HCT116 (cell line): ENCODE results near the gene SBSN. TPM values are rescaled to one million over a fixed set of nuclear protein-coding genes. Genes with fewer than 3 reads are reported as not detected.

ENCODE experiments used
- ATAC-seq: fragments of 200-7000 bp; cut with Tn5 transposase; 2 replicates; pipeline ENCODE4 v1.9.1; 2020; ENCODE audit warnings: mild to moderate bottlenecking, moderate library complexity
- BruUV-seq: library from RNA; stranded (reverse); fragments of 400-500 nt; replicated peaks from 2 replicates; lab custom pipeline; 2021; lab: Mats Ljungman, UMichigan
- CTCF ChIA-PET: fragments of 300-600 bp; sonication (Branson Sonifier 250); formaldehyde crosslinking; loops from one replicate; lab custom pipeline; 2021; ENCODE audit warnings: antibody characterized with exemption; lab: Charles Lee
- POLR2A ChIA-PET: fragments of 300-600, 350-600 bp; sonication (Branson Sonifier 250); formaldehyde crosslinking; loops from one replicate; lab custom pipeline; 2021; ENCODE audit warnings: antibody characterized with exemption; lab: Charles Lee
- RAD21 ChIA-PET, 2 experiments: fragments of 300-600 bp; sonication (Branson Sonifier 250); formaldehyde crosslinking; loops; one replicate each; lab custom pipeline; 2023; ENCODE audit warnings: low total read pairs in 2 of 2; ENCODE audit not compliant: uncharacterized antibody in 2 of 2, unreplicated experiment in 2 of 2, low non-redundant PET in 1 of 2; lab: Charles Lee
- DNase-seq: peaks from one replicate; pipeline ENCODE4 v3.0.0-alpha.2; 2010; ENCODE audit warnings: low read depth, low spot score
- H2AFZ ChIP-seq: fragments of 200-600 bp; shearing (Covaris generic), sonication (generic); 2 replicates; pipeline ENCODE4 v1.6.1; 2017; ENCODE audit warnings: low read depth, mixed run types, mixed read lengths, antibody characterized with exemption, low read length; ENCODE audit not compliant: poor library complexity, severe bottlenecking
- H3K27ac ChIP-seq: 2 replicates; pipeline ENCODE4 v1.5.1; 2012; ENCODE audit warnings: low read depth, low read length
- H3K27me3 ChIP-seq: fragments of 200-600 bp; sonication (generic); 2 replicates; pipeline ENCODE4 v1.6.1; 2016; ENCODE audit warnings: mixed run types, low read length, mixed read lengths; ENCODE audit not compliant: insufficient read depth
- H3K36me3 ChIP-seq, 2 experiments: fragments of 200-500 bp in 1 of 2; fragments of 200-600 bp in 1 of 2; sonication (Bioruptor generic) in 1 of 2; sonication (generic) in 1 of 2; 2 replicates each; pipeline versions ENCODE4 v1.5.1 to v1.6.1; 2014 to 2016; ENCODE audit warnings: low read length in 2 of 2, inconsistent platforms in 1 of 2, mixed read lengths in 1 of 2, mixed run types in 1 of 2; ENCODE audit not compliant: insufficient read depth in 2 of 2, control insufficient read depth in 1 of 2
- H3K4me1 ChIP-seq, 2 experiments: fragments of 200-600 bp in 1 of 2; sonication (generic) in 1 of 2; 2 replicates each; pipeline versions ENCODE4 v1.5.1 to v1.6.1; 2012 to 2017; ENCODE audit warnings: low read length in 2 of 2, inconsistent platforms in 1 of 2, mild to moderate bottlenecking in 1 of 2, mixed read lengths in 1 of 2, mixed run types in 1 of 2, moderate library complexity in 1 of 2; ENCODE audit not compliant: insufficient read depth in 2 of 2, control insufficient read depth in 1 of 2
- H3K4me2 ChIP-seq: fragments of 200-600 bp; sonication (generic); 2 replicates; pipeline ENCODE4 v1.6.1; 2017; ENCODE audit warnings: mixed run types, low read length, mixed read lengths
- H3K4me3 ChIP-seq, 2 experiments: fragments of 200-600 bp in 1 of 2; sonication (generic) in 1 of 2; replicated peaks in 1 of 2; 2 replicates each; pipeline ENCODE4 v1.5.1; 2011 to 2016; ENCODE audit warnings: low read length in 2 of 2, control low read depth in 1 of 2, low read depth in 1 of 2, mild to moderate bottlenecking in 1 of 2, mixed read lengths in 1 of 2, mixed run types in 1 of 2
- H3K79me2 ChIP-seq: fragments of 200-600 bp; sonication (generic); 2 replicates; pipeline ENCODE4 v1.6.1; 2017; ENCODE audit warnings: mild to moderate bottlenecking, mixed run types, low read length, moderate library complexity, mixed read lengths; ENCODE audit not compliant: insufficient read depth
- H3K9ac ChIP-seq: fragments of 200-600 bp; sonication (generic); 2 replicates; pipeline ENCODE4 v1.6.1; 2016; ENCODE audit warnings: low read length, mixed read lengths
- H3K9me2 ChIP-seq: fragments of 200-600 bp; sonication (generic), shearing (Covaris generic); 2 replicates; pipeline ENCODE4 v1.6.1; 2017; ENCODE audit warnings: mixed run types, mild to moderate bottlenecking, moderate library complexity; ENCODE audit not compliant: insufficient read depth
- H3K9me3 ChIP-seq, 2 experiments: fragments of 200-500 bp in 1 of 2; fragments of 200-600 bp in 1 of 2; sonication (Bioruptor generic) in 1 of 2; sonication (generic) in 1 of 2; 2 replicates each; pipeline ENCODE4 v1.6.1; 2014 to 2017; ENCODE audit warnings: low read length in 2 of 2, mixed read lengths in 2 of 2, inconsistent platforms in 1 of 2, low read depth in 1 of 2, mild to moderate bottlenecking in 1 of 2, mixed run types in 1 of 2, moderate library complexity in 1 of 2; ENCODE audit not compliant: control insufficient read depth in 1 of 2, insufficient read depth in 1 of 2
- H4K20me1 ChIP-seq: fragments of 200-600 bp; sonication (generic), shearing (Covaris generic); 2 replicates; pipeline ENCODE4 v1.6.1; 2017; ENCODE audit warnings: mixed run types, mild to moderate bottlenecking, moderate library complexity; ENCODE audit not compliant: insufficient read depth
- CBX3 ChIP-seq: IDR thresholded peaks from 2 replicates; pipeline ENCODE4 v1.6.1; 2012; ENCODE audit warnings: low read depth
- ELF1 ChIP-seq: IDR thresholded peaks from 2 replicates; pipeline ENCODE4 v1.6.1; 2012; ENCODE audit warnings: low read depth, borderline replicate concordance
- JUND ChIP-seq: IDR thresholded peaks from 2 replicates; pipeline ENCODE4 v1.6.1; 2012
- POLR2AphosphoS5 ChIP-seq: IDR thresholded peaks from 2 replicates; pipeline ENCODE4 v1.6.1; 2011; ENCODE audit warnings: mild to moderate bottlenecking, low read depth, low read length, moderate library complexity
- YY1 ChIP-seq: IDR thresholded peaks from 2 replicates; pipeline ENCODE4 v1.6.1; 2011; ENCODE audit warnings: low read length, low read depth, moderate library complexity, mild to moderate bottlenecking; ENCODE audit not compliant: insufficient replicate concordance; ENCODE audit errors: extremely low read depth
- intact Hi-C: fragments of 100-400 bp; cut with micrococcal nuclease; formaldehyde crosslinking; loops from 2 replicates; pipeline ENCODE4 v1.10.0; 2022
- total RNA-seq: library from RNA; stranded (reverse); gene quantifications from one replicate; pipeline ENCODE4 v1.2.1, GENCODE V29; 2021; ENCODE audit not compliant: unreplicated experiment

The SBSN gene
- total RNA-seq, 1 experiment from 2014 or later = 0.66 TPM

DNA sequence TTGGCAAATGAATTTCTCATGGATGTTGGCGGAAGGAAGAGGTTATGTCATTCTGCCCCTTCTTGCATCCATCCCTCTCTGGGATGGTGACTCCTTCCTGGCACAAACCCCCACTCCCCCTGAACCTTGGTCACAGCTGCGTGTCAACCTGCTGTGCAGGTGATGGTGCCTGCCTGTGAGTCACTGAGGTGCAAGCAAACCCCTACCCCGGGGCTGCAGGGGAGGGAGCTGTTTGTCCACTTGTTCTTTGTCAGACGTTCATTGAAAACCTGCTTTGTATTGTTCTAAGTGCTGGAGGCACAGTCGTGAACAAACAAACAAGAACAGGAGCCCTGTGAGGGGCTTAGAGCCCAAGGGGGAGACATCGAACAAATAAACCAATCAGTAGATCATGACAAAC is 3.2 kb upstream of the SBSN start:
- Histone ChIP-seq H3K27ac (no peak overlapping the region), H3K4me3 (no peak overlapping the region), H3K9me2 (no peaks in the 10 kb centered on the region), H3K4me2 (no peak overlapping the region), H3K9ac (no peak overlapping the region), H3K27me3 (no peaks in the 10 kb centered on the region)
- BruUV-seq = no TSS peak
- TF ChIP-seq JUND = no peak
- TF ChIP-seq YY1 = no peak
- no peak for TF ChIP-seq ELF1
- TF ChIP-seq, all 23 proteins: peak for 0
- ChIA-PET RAD21 (no interaction called here), CTCF (no interaction called here), POLR2A (interaction anchor here (1.5 kb wide), 1 partner anchor 21 kb away, joined by 4 read pairs; no protein-coding TSS in a partner anchor)
- ATAC-seq (no peak), DNase-seq (no peak)
- H3K4me1 ChIP-seq = peaks cover 0 to 8% of the 10 kb centered on the region in 2 experiments; a peak in 2 of 4 replicates
- H3K79me2 ChIP-seq = no peaks in the 10 kb centered on the region
- intact Hi-C loops = no loop called here
- no peak overlapping the region for H2AFZ ChIP-seq
- no peaks in the 10 kb centered on the region for H4K20me1 ChIP-seq
- H3K36me3 ChIP-seq = no peaks in the 10 kb centered on the region
- no peaks in the 10 kb centered on the region for H3K9me3 ChIP-seq

DNA sequence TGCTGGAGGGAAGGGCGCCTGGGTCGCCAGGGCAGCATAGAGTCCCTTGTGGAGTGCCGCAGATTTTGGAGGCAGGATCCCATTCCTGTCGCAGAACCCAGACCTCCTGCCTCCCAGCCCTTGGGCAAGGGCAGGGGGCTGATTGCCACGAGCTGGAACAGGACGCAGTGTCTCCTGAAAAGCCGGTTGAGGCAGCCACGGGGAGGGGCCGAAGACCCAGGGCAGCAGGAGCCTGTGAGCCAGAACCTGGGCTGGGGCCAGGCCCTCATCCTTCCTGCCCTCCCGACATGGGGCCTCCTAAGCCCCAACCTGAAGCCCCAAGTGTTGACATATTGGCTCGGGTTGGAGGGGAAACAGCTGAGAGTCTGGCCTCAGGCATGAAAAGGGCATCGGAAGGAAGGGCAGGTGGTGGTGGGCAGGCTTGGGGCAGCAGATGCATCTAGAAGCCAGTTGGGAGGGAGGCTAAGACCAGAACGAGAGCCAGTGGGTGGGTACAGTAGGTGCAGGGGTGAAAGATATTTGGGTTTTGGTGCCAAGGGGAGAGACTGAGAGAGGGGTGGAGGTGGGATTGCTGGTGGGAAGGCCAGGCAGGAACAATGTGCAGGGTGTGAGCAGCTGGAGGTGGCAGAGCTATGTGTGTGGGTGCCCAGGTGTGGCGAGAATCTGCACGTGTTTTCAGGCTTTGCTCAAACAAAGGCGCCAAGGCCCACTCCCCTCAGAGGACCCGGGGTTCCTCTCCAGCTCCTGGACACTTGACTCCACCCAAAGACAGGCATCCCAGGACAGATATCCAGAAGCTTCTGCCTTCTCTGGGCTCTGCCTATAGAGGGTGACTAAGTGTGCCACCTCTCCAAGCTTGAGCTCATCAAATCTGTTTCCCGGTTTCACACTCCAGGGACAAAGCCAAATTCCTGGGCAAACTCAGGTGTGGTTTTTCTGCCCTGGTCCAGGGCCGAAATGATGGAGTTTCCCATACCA is 1.4 kb upstream of the SBSN start:
- Histone ChIP-seq H3K9me2 (no peaks in the 10 kb centered on the region), H3K4me3 (no peak overlapping the region), H3K4me2 (no peak overlapping the region), H3K4me1 (peaks cover 0 to 8% of the 10 kb centered on the region in 2 experiments; a peak in 2 of 4 replicates), H3K27me3 (no peaks in the 10 kb centered on the region), H2AFZ (no peak overlapping the region), H4K20me1 (no peaks in the 10 kb centered on the region), H3K27ac (no peak overlapping the region), H3K9me3 (no peaks in the 10 kb centered on the region), H3K36me3 (no peaks in the 10 kb centered on the region), H3K79me2 (no peaks in the 10 kb centered on the region), H3K9ac (no peak overlapping the region)
- no TSS peak for BruUV-seq
- TF ChIP-seq CBX3 (no peak), POLR2AphosphoS5 (0 out of 2 replicates have a peak, but pooled peaks have one; percentile 2)
- ChIA-PET POLR2A (no interaction called here), CTCF (no interaction called here), RAD21 (no interaction called here)
- intact Hi-C loops = no loop called here
- DNase-seq (no peak), ATAC-seq (no peak)
